ENCODE measurements around the gene ZNF629.

Gene ZNF629

GRCh38 chr16:30737794-30738648, 49.0 kb downstream of the ZNF629 start:
- no peak for TF ChIP-seq CTCF (conservative IDR thresholded peaks at IDR 0.05; ENCODE audit: low read length)
- no peak for DNase-seq (ENCODE audit: low read depth)
- H3K4me3 ChIP-seq (ENCODE audit: low read length) = no peak overlapping the region

- no peak for TF ChIP-seq CTCF (conservative IDR thresholded peaks at IDR 0.05; ENCODE audit: low read length)
- no peak overlapping the region for H3K4me3 ChIP-seq (ENCODE audit: low read length)
- DNase-seq (ENCODE audit: low read depth) = no peak
Measured at GRCh38 chr16:30736995-30737793, 49.8 kb downstream of the ZNF629 start.

GRCh38 chr16:30731411-30731810, 55.6 kb downstream of the ZNF629 start:
- DNase-seq (ENCODE audit: low read depth) = no peak
- no peak for TF ChIP-seq CTCF (conservative IDR thresholded peaks at IDR 0.05; ENCODE audit: low read length)
- H3K4me3 ChIP-seq (ENCODE audit: low read length) = no peak overlapping the region

GRCh38 chr16:30728899-30729672, 57.9 kb downstream of the ZNF629 start:
- no peak for DNase-seq (ENCODE audit: low read depth)
- no peak for TF ChIP-seq CTCF (conservative IDR thresholded peaks at IDR 0.05; ENCODE audit: low read length)
- no peak overlapping the region for H3K4me3 ChIP-seq (ENCODE audit: low read length)
